Naive thymus-derived CD8-positive, alpha-beta T cell (primary cell): Measurements from ENCODE around the gene RELL1. TPM values are rescaled to one million over a fixed set of nuclear protein-coding genes. Genes with fewer than 3 reads are reported as not detected.

Experiments
- ATAC-seq, 2 donors: fragments of 150-1000 bp; cut with Tn5 transposase in 1 of 2; sonication (Bioruptor Pico), chemical (Tn5 transposase) in 1 of 2; 1 replicate in 1 of 2; 2 replicates in 1 of 2; pipeline ENCODE4 v1.10.0; 2021; ENCODE audit warnings: mild to moderate bottlenecking in 2 of 2, moderate library complexity in 2 of 2
- POLR2A ChIA-PET: fragments of 350-600 bp; sonication (Branson Sonifier 250); formaldehyde crosslinking; loops from one replicate; lab custom pipeline; 2021; ENCODE audit warnings: antibody characterized with exemption; lab: Charles Lee
- DNase-seq, 10 donors: peaks; one replicate each; pipeline versions ENCODE4 v3.0.0 to v3.0.0-alpha.2; 2020 to 2022
- H3K27ac Mint-ChIP-seq, 10 donors: one replicate each; pipeline ENCODE4 v1.8.0; 2020 to 2022; ENCODE audit warnings: mild to moderate bottlenecking in 10 of 10, mixed read lengths in 10 of 10, moderate library complexity in 4 of 10, inconsistent platforms in 1 of 10
- H3K27me3 Mint-ChIP-seq, 5 donors: one replicate each; pipeline ENCODE4 v1.8.0; 2021 to 2022; ENCODE audit warnings: mixed read lengths in 5 of 5
- H3K36me3 Mint-ChIP-seq, 3 donors: one replicate each; pipeline ENCODE4 v1.8.0; 2020 to 2022; ENCODE audit warnings: mixed read lengths in 3 of 3, mild to moderate bottlenecking in 2 of 3, inconsistent platforms in 1 of 3
- H3K4me1 Mint-ChIP-seq, 4 donors: one replicate each; pipeline ENCODE4 v1.8.0; 2021 to 2022; ENCODE audit warnings: mixed read lengths in 4 of 4
- H3K4me3 Mint-ChIP-seq, 10 donors: one replicate each; pipeline ENCODE4 v1.8.0; 2020 to 2022; ENCODE audit warnings: mild to moderate bottlenecking in 10 of 10, mixed read lengths in 10 of 10, moderate library complexity in 6 of 10, inconsistent platforms in 1 of 10
- H3K9me3 Mint-ChIP-seq, 9 donors: one replicate each; pipeline ENCODE4 v1.8.0; 2020 to 2022; ENCODE audit warnings: mixed read lengths in 9 of 9, mild to moderate bottlenecking in 3 of 9, inconsistent platforms in 1 of 9, moderate library complexity in 1 of 9
- polyA plus RNA-seq, 3 donors: library from polyadenylated mRNA; unstranded; fragments of 300-500 nt; fragmentation: Illumina TruSeq; gene quantifications; one replicate each; pipeline ENCODE4 v1.2.3, GENCODE V29; 2021
- total RNA-seq, 8 experiments: library from RNA in 2 of 8; stranded (reverse) in 2 of 8; gene quantifications; one replicate each; pipeline ENCODE4 v1.2.3 and lab custom pipeline; 2021 to 2026

RELL1 gene
- total and polyA plus RNA-seq, 5 experiments from 2014 or later, result 5.7 to 27.9 (median 6.6) TPM

DNA sequence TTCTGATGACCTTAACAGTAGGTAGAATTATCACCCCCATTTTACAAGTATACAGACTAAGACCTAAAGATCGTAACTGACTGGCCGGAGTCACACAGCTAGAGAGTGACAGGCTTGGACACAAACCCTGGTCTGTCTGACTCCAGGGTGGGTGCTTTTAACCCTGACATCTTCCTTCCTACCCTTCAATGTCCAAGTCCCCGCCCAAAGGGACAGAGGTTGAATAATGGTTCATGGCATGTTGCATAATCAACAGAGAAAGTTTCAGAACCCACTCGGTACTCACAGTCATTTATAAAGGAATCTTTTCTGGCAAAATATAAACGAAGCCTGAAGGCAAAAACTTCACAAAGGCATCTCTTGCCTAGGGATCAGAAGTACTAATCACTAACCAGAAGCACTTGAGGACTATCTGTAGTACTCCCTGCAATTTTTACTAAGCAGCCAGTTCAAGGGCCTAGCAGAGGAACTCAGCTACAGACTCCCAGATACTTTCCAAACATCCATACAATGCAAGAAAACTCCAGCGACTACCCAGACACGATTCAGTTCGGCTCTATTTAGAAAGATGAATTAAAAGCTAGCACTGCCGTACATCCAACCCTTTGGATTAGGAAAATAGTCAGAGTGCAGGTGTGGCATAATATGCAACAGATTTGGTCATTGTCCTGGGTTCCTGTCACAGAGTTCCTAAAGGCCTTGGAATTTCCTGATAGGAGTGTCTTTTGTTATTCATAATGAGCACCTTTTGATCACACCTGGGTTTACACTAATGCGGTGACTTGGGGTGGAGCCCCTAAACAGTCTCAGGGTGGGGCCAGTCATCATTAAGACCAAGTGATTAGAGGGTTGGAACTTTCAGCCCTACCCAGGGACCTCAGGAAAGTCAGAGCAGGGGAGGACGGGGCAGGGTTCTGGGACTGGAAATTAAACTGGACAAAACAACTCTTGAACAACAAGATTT is 44.0 kb downstream of the RELL1 start:
- H3K4me1 Mint-ChIP-seq, result peaks cover 0 to 9% (median 3%) of the 10 kb centered on the region in 4 donors
- POLR2A ChIA-PET, result no interaction called here
- DNase-seq (no peak), ATAC-seq (no peak)
- peak overlapping the region in 2 of 10 donors; percentile 26 to 54 for H3K27ac Mint-ChIP-seq
- H3K27me3 Mint-ChIP-seq, result no peaks in the 10 kb centered on the region
- H3K9me3 Mint-ChIP-seq, result no peaks in the 10 kb centered on the region
- no peak overlapping the region for H3K4me3 Mint-ChIP-seq
- peaks cover 12 to 56% (median 31%) of the 10 kb centered on the region in 3 donors for H3K36me3 Mint-ChIP-seq

DNA sequence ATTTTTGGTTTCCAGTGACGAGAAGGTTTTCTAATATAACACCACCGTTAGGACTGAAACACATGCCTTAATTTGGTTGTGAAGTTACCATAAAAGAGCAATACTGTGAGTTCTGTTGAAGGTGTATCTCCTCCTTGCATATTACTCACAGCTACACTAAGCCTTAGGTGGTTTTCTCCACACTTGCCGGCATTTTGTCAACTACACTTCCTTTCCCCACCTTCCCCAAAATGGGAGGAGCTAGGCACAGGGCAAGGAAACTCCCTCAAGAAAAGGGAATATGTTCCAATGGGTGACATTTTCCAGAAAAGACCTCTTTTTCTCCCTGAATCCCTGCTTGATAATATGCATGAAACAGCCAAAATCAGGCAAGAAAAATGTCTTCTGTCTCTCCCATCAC is 44.8 kb downstream of the RELL1 start:
- peaks cover 12 to 55% (median 28%) of the 10 kb centered on the region in 3 donors for H3K36me3 Mint-ChIP-seq
- H3K27me3 Mint-ChIP-seq, result no peaks in the 10 kb centered on the region
- DNase-seq (no peak), ATAC-seq (no peak)
- H3K9me3 Mint-ChIP-seq, result no peaks in the 10 kb centered on the region
- no peak overlapping the region for H3K27ac Mint-ChIP-seq
- POLR2A ChIA-PET, result no interaction called here
- peaks cover 0 to 10% (median 3%) of the 10 kb centered on the region in 4 donors for H3K4me1 Mint-ChIP-seq
- H3K4me3 Mint-ChIP-seq, result no peak overlapping the region

DNA sequence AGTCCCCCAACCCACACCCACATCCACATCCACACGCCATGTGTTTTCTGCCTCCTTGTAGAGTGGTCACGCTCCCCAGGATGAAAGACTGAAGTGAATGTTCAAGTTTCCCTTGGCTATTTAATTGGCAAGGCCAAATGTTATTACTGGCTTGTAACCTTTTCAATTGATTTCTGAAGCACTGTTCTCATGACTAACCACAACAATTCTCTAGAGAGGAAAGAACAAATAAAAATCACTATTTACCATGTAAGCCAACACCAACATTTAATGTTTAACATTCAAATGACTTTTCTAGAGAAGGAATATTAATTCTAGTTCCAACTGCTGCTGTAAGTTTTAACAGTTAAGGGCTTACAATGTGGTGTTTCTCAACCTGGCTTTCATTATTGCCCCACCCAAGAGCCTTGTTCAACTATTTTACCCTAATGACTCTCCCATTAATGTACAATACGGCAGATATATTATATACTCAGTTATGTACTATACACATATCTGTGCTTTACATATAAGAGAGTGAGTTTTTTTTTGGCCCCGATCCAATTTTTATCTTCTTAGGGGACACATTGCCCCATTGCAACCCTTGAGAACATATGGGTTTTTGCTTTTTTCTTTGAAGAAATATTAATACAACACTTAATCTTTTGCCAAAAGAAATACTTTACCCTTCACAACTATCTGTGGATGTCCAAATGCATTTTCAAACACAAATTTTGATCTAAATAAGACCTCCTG is 46.5 kb downstream of the RELL1 start:
- Mint-ChIP-seq H3K9me3 (no peaks in the 10 kb centered on the region), H3K4me1 (peaks cover 0 to 12% (median 3%) of the 10 kb centered on the region in 4 donors), H3K4me3 (no peak overlapping the region), H3K36me3 (peaks cover 12 to 55% (median 22%) of the 10 kb centered on the region in 3 donors), H3K27me3 (no peaks in the 10 kb centered on the region), H3K27ac (peak overlapping the region in 2 of 10 donors; percentile 24 to 62)
- DNase-seq (no peak), ATAC-seq (no peak)
- POLR2A ChIA-PET, result no interaction called here

DNA sequence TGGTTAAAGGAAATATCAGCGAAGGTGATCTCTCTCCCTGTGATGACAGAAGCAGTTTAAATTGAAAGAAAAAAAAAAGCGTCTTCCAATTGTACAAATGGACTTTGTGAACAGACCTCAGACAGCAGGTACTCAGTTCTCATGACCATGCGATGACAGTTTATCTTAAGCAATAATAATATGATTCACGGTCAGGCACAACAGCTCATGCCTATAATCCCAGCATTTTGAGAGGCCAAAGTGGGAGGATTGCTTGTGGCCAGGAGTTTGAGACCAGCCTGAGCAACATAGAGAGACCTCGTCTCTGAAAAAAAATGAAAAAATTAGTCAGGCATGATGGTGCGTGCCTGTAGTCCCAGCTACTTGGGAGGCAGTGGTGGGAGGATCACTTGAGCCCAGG is 51.0 kb downstream of the RELL1 start:
- ATAC-seq (no peak), DNase-seq (no peak)
- Mint-ChIP-seq H3K27me3 (no peaks in the 10 kb centered on the region), H3K4me1 (peaks cover 0 to 9% (median 2%) of the 10 kb centered on the region in 4 donors), H3K27ac (peak overlapping the region in 1 of 10 donors; percentile 72), H3K9me3 (no peaks in the 10 kb centered on the region), H3K36me3 (peaks cover 12 to 78% (median 43%) of the 10 kb centered on the region in 3 donors), H3K4me3 (no peak overlapping the region)
- POLR2A ChIA-PET, result no interaction called here

DNA sequence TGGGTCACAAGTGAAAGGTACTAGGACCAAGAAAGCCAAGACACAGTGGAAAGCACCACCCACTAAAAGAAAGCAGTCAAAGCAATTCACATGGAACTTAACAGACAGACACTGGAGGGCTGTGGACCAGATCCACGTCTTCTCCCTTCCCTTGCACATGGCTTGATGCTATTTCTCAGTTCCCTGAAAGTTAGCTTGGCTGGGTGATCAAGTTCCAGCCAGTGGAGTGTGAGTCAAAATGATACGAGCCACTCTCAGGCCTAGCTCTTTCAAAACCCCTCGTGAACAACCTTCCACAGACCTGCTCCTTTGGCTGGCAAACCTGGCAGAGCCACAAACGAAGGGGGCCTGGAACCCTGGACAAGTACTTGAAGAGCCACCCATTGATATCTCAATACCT is 52.0 kb downstream of the RELL1 start:
- no peak overlapping the region for H3K4me3 Mint-ChIP-seq
- DNase-seq, result no peak
- ATAC-seq, result no peak
- POLR2A ChIA-PET, result no interaction called here
- peaks cover 8 to 83% (median 46%) of the 10 kb centered on the region in 3 donors for H3K36me3 Mint-ChIP-seq
- no peaks in the 10 kb centered on the region for H3K27me3 Mint-ChIP-seq
- H3K27ac Mint-ChIP-seq, result peak overlapping the region in 1 of 10 donors; percentile 72
- H3K4me1 Mint-ChIP-seq, result peaks cover 0 to 9% (median 0%) of the 10 kb centered on the region in 4 donors
- no peaks in the 10 kb centered on the region for H3K9me3 Mint-ChIP-seq

DNA sequence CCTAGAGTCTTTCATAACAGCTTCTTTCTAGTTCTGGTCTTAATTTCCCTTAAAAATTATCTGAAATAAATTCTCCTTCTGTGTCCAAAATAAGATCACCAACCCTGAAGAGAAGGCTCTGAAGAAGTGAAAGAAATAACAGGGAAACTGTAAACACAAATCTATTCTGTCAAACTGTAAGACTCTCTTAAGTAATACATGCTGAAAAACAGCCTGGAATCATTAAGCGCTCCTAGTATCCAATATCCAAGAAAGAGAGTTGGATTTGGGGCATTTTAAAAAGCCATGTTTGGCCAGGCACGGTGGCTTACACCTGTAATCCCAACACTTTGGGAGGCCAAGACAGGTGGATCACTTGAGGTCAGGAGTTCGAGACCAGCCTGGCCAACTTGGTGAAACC is 53.3 kb downstream of the RELL1 start:
- Mint-ChIP-seq H3K27me3 (no peaks in the 10 kb centered on the region), H3K9me3 (no peaks in the 10 kb centered on the region), H3K36me3 (peaks cover 4 to 91% (median 49%) of the 10 kb centered on the region in 3 donors), H3K4me3 (no peak overlapping the region), H3K27ac (no peak overlapping the region), H3K4me1 (peaks cover 0 to 6% (median 0%) of the 10 kb centered on the region in 4 donors)
- POLR2A ChIA-PET, result no interaction called here
- no peak for DNase-seq
- ATAC-seq, result no peak

DNA sequence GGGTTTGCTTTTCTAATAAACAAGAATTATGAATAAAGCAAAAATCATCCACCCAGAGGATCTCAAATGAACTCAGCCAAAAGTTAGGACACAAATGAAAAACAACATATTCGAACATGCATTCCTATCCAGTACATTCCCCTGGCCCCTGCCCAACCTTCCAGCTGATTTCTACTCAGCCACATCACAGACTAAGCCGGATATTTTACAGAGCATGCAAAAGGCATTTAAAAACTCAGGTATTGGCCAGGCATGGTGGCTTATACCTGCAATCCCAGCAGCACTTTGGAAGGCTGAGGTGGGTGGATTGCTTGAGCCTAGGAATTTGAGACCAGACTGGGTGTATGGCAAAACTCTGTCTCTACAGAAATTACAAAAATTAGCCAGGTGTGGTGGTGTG is 54.6 kb downstream of the RELL1 start:
- H3K4me1 Mint-ChIP-seq, result peaks cover 0 to 2% (median 0%) of the 10 kb centered on the region in 4 donors
- POLR2A ChIA-PET, result no interaction called here
- H3K27ac Mint-ChIP-seq, result no peak overlapping the region
- no peaks in the 10 kb centered on the region for H3K9me3 Mint-ChIP-seq
- H3K36me3 Mint-ChIP-seq, result peaks cover 0 to 91% (median 43%) of the 10 kb centered on the region in 3 donors
- no peak for ATAC-seq
- no peak overlapping the region for H3K4me3 Mint-ChIP-seq
- DNase-seq, result no peak
- H3K27me3 Mint-ChIP-seq, result no peaks in the 10 kb centered on the region

DNA sequence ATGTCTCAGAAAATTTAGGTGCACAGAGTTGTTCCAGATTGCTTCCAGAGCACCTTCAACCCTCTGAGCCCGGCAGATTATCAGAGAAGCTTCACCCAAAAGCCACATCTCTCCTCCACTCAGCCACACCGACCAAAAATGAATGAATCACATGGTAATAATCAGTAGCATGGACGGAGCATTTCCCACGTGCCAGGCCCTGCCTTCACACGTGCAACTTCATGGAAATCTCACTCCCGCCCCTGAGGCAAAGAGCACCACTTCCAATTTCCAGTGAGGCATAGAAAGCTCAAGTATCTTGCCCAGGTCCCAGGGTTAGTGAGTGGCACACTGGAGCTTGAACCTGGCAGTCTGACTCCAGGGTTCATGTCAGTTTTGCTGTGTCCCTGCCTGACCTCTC is 56.5 kb downstream of the RELL1 start:
- Mint-ChIP-seq H3K27ac (peak overlapping the region in 3 of 10 donors; percentile 21 to 58 (median 57)), H3K36me3 (peaks cover 0 to 86% (median 41%) of the 10 kb centered on the region in 3 donors), H3K9me3 (no peaks in the 10 kb centered on the region), H3K27me3 (no peaks in the 10 kb centered on the region), H3K4me3 (no peak overlapping the region), H3K4me1 (no peaks in the 10 kb centered on the region)
- POLR2A ChIA-PET, result no interaction called here
- no peak for ATAC-seq
- no peak for DNase-seq

DNA sequence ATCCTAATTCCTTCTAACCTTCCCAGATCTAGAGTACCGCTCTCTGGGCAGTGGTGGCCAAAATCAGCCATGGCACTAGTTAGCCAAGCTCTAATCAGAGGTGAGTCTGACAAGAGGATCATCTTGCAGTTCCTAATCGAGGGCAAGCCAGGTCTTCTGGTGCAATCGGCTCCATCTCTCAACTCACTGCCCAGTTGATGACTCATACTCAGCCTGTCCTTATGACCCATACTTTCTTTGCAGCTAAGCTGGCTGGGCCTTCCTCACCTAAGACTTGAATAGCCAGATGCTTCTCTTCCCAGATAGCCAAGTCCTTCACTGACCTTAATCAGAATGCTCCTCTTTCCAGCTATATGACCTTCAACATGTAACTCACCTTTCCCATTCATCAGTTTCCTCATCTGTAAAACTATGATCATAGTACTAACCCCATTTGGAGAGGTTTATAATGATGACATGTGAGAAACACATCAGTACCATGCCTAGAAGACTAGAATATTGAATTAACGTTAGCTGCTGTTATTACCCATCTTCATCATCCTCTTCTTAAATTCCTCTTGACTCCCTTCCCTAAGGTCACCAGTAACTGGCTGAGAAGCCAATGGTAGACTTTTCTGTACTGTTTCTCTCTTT is 57.1 kb downstream of the RELL1 start:
- Mint-ChIP-seq H3K4me1 (no peaks in the 10 kb centered on the region), H3K9me3 (no peaks in the 10 kb centered on the region), H3K36me3 (peaks cover 0 to 84% (median 41%) of the 10 kb centered on the region in 3 donors), H3K27me3 (no peaks in the 10 kb centered on the region), H3K27ac (peak overlapping the region in 2 of 10 donors; percentile 57 to 58), H3K4me3 (no peak overlapping the region)
- no peak for ATAC-seq
- DNase-seq, result no peak
- POLR2A ChIA-PET, result no interaction called here

DNA sequence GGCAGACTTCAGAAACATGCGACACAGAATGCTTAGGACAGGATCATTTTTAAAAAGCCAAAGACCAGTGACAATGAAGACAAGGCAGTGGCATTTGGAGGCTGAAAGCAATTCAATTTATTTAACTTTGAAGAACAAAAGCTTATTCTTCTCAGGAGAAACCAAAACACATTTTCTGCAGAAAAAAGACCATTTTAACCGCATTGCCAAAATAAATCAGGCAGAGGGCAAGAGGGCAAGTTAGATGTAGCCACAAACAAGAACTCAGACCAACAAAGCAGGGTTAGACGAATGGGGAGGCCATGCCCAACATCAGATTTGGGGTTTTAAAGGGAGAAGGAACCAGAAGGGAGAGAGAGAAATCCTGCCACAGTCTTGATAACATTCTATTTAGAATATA is 58.9 kb downstream of the RELL1 start:
- DNase-seq (no peak), ATAC-seq (no peak)
- Mint-ChIP-seq H3K36me3 (peaks cover 0 to 84% (median 46%) of the 10 kb centered on the region in 3 donors), H3K9me3 (no peaks in the 10 kb centered on the region), H3K27ac (peak overlapping the region in 2 of 10 donors; percentile 40 to 45), H3K27me3 (no peaks in the 10 kb centered on the region), H3K4me3 (no peak overlapping the region), H3K4me1 (no peaks in the 10 kb centered on the region)
- POLR2A ChIA-PET, result interaction anchor here (0.6 kb wide), 1 partner anchor 25 kb away, joined by 3 read pairs; no protein-coding TSS in a partner anchor

DNA sequence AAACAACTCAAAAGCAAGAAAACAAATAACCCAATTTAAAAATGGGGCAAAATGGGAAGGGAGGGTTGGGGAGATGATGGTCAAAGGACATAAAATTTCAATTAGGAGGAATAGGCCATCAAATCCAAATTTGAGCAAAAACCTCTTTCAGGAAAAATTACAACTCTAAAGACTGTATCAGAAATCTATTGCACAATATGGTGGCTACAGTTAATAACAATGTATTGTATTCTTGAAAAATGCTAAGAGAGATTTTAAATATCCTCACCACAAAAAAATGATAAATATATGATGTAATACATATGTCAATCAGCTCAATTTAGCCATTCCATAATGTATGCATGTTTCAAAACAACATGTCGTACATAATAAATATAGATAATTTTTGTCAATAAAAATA is 60.7 kb downstream of the RELL1 start:
- Mint-ChIP-seq H3K4me1 (peaks cover 0 to 2% (median 0%) of the 10 kb centered on the region in 4 donors), H3K36me3 (peaks cover 0 to 80% (median 33%) of the 10 kb centered on the region in 3 donors), H3K4me3 (no peak overlapping the region), H3K27me3 (no peaks in the 10 kb centered on the region), H3K9me3 (no peaks in the 10 kb centered on the region), H3K27ac (no peak overlapping the region)
- POLR2A ChIA-PET, result no interaction called here
- DNase-seq, result no peak
- ATAC-seq, result no peak

DNA sequence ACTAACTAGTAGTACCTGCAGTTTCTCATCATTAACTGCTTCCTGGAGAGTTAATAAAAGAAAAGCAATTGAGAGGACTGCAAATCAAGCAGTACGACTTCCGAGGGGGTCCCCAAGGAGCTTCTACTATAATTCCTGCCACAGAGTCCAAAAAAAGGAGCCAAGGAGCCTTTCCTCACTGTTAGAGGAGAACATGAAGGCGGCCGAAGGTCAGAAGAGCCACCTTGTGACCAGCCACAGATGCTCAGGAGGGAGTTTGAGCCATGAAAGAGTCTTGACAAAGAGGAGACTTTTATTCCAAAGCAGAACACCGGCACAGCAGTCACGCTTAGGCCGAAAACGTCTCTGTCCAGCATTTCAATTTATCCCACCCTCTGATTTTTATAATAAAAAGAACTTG is 62.2 kb downstream of the RELL1 start:
- POLR2A ChIA-PET, result no interaction called here
- Mint-ChIP-seq H3K36me3 (peaks cover 0 to 74% (median 23%) of the 10 kb centered on the region in 3 donors), H3K27me3 (no peaks in the 10 kb centered on the region), H3K4me1 (peaks cover 0 to 2% (median 0%) of the 10 kb centered on the region in 4 donors), H3K27ac (no peak overlapping the region), H3K4me3 (no peak overlapping the region), H3K9me3 (no peaks in the 10 kb centered on the region)
- ATAC-seq (no peak), DNase-seq (no peak)
